H1 (cell line): Measurements from ENCODE around the gene CYTL1. TPM values are rescaled to one million over a fixed set of nuclear protein-coding genes. Genes with fewer than 3 reads are reported as not detected.

Experiments
- polyA plus RNA-seq, 7 experiments: library from polyadenylated mRNA; depleted of rRNA in 3 of 7; stranded (reverse) in 5 of 7; unstranded in 2 of 7; fragments of >200 nt in 5 of 7; fragments of 200-250 nt in 2 of 7; gene quantifications; 1 replicate in 5 of 7; 2 replicates in 1 of 7; 4 replicates in 1 of 7; pipeline versions ENCODE4 v1.2.1 to v1.2.3, GENCODE V29; 2011 to 2013; ENCODE audit warnings: missing spikeins in 2 of 7, mixed read lengths in 2 of 7
- total RNA-seq: library from RNA; stranded (reverse); fragmentation: NEBNext Ultra II Directional; extraction: Animal tissue kit (Norgen Biotek cat#: 25700); gene quantifications from 2 replicates; pipeline ENCODE4 v1.2.1, GENCODE V29; 2021
- TF ChIP-seq, protein P1 (sequence below): fragments of 300-600 bp; sonication (generic); IDR thresholded peaks from 2 replicates; pipeline ENCODE4 v1.7.1; 2012; ENCODE audit warnings: low read length, moderate library complexity, mild to moderate bottlenecking, inconsistent platforms; ENCODE audit not compliant: insufficient replicate concordance

Gene CYTL1
- total and polyA plus RNA-seq, 2 of the 8 experiments (the other 6 are each of a cell fraction or from before 2014, with no cell fraction given) = 8.6 to 9.8 TPM

DNA sequence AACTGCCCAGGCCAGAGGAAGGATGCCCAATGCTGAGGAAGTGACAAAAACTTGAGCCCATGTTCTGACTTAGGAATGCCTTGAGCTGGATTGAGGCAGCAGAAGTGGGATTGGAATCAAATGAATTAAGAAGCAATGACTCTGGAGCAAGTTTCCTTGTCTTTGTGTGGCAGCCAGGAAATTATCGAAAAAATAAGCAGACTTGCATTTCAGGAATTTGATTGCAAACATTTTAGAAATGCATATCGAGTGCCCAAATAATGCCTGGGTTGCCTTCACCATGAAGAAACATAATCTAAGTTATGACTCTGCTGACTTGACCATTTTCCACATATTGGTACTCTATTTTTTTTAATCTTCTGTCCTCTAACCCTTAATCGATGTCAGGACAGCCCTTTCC, 9.5 kb downstream of the CYTL1 start (continued):
- TF ChIP-seq, protein P1, sequence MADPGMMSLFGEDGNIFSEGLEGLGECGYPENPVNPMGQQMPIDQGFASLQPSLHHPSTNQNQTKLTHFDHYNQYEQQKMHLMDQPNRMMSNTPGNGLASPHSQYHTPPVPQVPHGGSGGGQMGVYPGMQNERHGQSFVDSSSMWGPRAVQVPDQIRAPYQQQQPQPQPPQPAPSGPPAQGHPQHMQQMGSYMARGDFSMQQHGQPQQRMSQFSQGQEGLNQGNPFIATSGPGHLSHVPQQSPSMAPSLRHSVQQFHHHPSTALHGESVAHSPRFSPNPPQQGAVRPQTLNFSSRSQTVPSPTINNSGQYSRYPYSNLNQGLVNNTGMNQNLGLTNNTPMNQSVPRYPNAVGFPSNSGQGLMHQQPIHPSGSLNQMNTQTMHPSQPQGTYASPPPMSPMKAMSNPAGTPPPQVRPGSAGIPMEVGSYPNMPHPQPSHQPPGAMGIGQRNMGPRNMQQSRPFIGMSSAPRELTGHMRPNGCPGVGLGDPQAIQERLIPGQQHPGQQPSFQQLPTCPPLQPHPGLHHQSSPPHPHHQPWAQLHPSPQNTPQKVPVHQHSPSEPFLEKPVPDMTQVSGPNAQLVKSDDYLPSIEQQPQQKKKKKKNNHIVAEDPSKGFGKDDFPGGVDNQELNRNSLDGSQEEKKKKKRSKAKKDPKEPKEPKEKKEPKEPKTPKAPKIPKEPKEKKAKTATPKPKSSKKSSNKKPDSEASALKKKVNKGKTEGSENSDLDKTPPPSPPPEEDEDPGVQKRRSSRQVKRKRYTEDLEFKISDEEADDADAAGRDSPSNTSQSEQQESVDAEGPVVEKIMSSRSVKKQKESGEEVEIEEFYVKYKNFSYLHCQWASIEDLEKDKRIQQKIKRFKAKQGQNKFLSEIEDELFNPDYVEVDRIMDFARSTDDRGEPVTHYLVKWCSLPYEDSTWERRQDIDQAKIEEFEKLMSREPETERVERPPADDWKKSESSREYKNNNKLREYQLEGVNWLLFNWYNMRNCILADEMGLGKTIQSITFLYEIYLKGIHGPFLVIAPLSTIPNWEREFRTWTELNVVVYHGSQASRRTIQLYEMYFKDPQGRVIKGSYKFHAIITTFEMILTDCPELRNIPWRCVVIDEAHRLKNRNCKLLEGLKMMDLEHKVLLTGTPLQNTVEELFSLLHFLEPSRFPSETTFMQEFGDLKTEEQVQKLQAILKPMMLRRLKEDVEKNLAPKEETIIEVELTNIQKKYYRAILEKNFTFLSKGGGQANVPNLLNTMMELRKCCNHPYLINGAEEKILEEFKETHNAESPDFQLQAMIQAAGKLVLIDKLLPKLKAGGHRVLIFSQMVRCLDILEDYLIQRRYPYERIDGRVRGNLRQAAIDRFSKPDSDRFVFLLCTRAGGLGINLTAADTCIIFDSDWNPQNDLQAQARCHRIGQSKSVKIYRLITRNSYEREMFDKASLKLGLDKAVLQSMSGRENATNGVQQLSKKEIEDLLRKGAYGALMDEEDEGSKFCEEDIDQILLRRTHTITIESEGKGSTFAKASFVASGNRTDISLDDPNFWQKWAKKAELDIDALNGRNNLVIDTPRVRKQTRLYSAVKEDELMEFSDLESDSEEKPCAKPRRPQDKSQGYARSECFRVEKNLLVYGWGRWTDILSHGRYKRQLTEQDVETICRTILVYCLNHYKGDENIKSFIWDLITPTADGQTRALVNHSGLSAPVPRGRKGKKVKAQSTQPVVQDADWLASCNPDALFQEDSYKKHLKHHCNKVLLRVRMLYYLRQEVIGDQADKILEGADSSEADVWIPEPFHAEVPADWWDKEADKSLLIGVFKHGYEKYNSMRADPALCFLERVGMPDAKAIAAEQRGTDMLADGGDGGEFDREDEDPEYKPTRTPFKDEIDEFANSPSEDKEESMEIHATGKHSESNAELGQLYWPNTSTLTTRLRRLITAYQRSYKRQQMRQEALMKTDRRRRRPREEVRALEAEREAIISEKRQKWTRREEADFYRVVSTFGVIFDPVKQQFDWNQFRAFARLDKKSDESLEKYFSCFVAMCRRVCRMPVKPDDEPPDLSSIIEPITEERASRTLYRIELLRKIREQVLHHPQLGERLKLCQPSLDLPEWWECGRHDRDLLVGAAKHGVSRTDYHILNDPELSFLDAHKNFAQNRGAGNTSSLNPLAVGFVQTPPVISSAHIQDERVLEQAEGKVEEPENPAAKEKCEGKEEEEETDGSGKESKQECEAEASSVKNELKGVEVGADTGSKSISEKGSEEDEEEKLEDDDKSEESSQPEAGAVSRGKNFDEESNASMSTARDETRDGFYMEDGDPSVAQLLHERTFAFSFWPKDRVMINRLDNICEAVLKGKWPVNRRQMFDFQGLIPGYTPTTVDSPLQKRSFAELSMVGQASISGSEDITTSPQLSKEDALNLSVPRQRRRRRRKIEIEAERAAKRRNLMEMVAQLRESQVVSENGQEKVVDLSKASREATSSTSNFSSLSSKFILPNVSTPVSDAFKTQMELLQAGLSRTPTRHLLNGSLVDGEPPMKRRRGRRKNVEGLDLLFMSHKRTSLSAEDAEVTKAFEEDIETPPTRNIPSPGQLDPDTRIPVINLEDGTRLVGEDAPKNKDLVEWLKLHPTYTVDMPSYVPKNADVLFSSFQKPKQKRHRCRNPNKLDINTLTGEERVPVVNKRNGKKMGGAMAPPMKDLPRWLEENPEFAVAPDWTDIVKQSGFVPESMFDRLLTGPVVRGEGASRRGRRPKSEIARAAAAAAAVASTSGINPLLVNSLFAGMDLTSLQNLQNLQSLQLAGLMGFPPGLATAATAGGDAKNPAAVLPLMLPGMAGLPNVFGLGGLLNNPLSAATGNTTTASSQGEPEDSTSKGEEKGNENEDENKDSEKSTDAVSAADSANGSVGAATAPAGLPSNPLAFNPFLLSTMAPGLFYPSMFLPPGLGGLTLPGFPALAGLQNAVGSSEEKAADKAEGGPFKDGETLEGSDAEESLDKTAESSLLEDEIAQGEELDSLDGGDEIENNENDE = no peak
- TF ChIP-seq, all 59 proteins: peak for 0
